Pons (tissue), 1 donor: ENCODE measurements around the gene SHROOM4.
A peak's percentile ranks its signal among the peaks of the same experiment; 100 is the strongest.

Source experiments
- DNase-seq: peaks from one replicate; pipeline ENCODE4 v3.0.0-alpha.2; 2016; ENCODE audit warnings: low spot score

SHROOM4 gene

DNA sequence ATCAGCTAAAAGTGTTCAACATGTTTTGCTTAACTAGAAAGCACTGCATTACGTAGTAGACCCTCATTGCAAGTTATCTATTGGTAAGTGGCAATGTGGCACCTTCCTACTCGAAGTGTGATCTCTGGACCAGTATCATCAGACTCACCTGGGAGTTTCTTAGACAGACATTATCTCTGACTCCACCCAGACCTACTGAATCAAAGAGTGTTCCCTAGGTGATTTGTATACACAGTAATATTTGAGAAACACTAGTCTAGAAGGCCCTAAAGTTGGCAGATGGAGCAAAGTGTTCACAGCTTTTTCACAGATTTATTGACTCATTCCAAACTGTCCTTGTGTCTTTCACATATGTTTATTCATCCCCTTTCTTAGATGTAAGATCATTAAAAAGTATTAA is 35.7 kb downstream of the SHROOM4 start:
- no peak for DNase-seq

DNA sequence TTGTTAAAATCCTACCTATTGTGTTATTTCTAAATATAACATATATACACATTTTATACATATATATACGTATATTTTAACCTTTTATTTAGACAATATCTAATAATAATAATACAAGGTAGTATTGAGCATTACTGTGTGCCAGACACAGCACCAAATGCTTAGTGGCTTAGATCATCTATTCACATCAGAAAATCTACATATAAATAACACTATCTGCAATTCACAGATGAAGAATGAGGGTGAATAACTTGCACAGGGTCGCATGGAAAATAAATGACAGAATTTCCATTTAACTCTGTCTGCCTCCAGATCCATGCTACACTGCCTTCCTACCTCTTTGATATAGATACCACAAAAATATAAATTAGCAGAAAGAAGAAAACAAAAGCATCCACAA is 37.7 kb downstream of the SHROOM4 start:
- DNase-seq = no peak

- DNase-seq = no peak
These were observed 42.6 kb downstream of the SHROOM4 start for GRCh38 chrX:50771382-50771781.

GRCh38 chrX:50770702-50771101 is 43.3 kb downstream of the SHROOM4 start:
- no peak for DNase-seq

DNA sequence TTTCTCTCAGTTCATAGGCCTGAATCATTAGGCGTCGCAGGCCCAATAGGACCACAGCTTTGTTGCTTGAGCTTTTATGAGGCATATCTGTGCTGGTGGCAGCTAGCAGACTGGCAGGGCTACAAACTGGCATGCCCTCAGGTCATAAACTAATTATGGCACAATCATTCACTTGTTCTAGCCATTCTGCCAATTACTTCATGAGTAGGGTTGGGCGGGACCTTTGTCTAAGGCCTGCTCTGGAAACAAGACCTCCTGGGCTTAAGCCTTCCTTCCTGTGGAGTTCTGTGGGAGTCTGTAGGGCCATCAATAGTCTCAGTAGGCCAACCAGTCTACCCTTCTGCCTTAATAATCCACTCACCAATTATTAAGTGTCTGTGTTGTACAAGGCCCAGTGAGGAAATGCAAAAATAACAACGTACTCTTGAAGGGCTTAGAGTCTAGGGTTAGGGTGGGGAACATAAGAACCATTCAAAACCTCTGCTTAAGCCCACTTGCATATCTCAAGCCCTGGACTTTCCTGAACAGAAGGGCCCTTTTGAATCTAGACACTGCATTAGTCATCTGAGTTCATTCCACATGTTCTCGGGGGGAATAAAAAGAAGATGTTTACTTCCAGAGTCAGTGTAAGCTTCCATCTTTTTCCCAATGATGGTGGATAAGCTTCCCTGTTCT is 44.5 kb downstream of the SHROOM4 start:
- DNase-seq = peak; percentile 82

DNA sequence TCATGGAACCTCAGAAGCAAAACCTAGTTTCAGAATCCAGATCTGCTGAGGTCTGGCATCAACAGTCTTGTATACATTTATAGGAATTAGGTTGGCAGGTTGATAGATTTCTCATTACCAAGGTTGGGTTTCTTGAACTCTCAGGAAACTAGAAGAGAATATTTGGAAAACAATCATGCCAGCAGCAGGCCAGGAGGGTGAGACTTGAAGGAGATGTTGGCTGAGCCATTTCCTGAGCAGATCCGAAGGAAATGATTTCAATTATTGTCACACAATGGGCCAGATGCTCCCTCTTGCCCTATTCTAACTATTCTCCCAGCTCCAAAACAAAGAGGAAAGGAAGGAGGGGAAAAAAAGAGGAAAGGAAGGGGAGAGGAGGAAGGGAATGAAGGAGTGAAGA is 45.2 kb downstream of the SHROOM4 start:
- no peak for DNase-seq

DNA sequence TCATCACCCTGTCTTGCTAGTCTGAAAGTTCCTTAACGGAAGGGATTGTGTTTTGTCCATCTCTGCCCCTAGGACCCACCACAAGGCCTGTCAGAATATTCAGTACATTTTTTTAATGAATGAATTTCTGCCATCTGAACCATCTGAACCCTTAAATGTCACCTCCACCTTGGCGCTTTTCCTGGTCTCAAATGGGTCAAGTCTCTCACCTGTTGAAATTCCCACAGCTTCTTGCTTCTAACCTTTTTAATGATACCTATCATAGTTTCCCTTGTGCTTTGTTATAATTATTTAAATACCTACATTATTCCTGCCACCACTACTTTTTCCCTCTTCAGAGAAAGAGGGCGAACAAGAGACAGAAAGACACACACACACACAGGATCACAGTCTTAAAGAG is 48.0 kb downstream of the SHROOM4 start:
- DNase-seq = no peak

DNA sequence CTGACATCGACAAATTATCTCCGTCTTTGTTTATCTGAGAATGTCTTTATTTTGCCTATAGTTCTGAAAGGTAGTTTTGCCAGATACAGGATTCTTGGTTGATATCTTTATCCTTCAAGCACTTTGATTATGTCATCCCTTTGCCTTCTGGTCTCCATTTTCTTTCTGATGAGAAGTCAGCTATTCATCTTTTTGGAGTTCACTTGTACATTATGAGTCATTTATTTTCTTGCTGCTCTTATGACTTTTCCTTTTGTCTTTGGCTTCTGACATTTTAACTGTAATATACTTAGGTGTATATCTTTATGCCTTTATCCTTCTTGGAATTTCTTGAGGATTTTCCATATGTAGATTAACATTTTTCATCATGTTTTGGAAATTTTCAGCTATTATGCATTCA is 51.4 kb downstream of the SHROOM4 start:
- DNase-seq = no peak

GRCh38 chrX:50756276-50756675 is 57.7 kb downstream of the SHROOM4 start:
- DNase-seq = no peak

- DNase-seq = no peak
These were observed 62.9 kb downstream of the SHROOM4 start for GRCh38 chrX:50751091-50751490.

- DNase-seq = peak; percentile 66
These were observed 66.5 kb downstream of the SHROOM4 start for GRCh38 chrX:50747471-50747900.

GRCh38 chrX:50736656-50737055 is 77.3 kb downstream of the SHROOM4 start:
- no peak for DNase-seq

GRCh38 chrX:50726296-50726695 is 87.7 kb downstream of the SHROOM4 start:
- DNase-seq = no peak

GRCh38 chrX:50725310-50725709 is 88.7 kb downstream of the SHROOM4 start:
- no peak for DNase-seq

GRCh38 chrX:50723006-50723405 is 91.0 kb downstream of the SHROOM4 start:
- no peak for DNase-seq

GRCh38 chrX:50721764-50722521 is 92.1 kb downstream of the SHROOM4 start:
- no peak for DNase-seq

GRCh38 chrX:50719614-50720013 is 94.4 kb downstream of the SHROOM4 start:
- DNase-seq = no peak

- DNase-seq = no peak
These were observed 95.2 kb downstream of the SHROOM4 start for GRCh38 chrX:50718776-50719175.

GRCh38 chrX:50716706-50717105 is 97.3 kb downstream of the SHROOM4 start:
- no peak for DNase-seq

DNA sequence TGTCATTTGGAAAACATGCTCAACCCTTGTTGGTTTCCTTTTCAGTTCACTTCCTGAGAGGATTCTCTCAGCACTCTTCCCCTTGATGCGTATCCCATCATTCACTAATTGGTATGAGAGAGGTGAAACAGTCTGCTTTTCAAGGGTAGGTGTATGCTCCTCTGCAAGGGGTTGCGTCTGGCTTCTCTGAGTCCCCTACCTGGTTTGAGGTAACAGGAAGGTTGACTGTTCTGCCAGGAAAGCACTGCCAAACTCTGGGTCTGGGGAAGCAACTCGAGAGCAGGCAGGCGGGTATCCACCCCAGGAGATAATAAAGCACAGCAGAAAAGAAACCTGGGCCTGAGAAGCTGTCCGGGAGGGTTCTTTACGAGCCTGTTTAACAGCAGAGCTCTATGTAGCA is 101.2 kb downstream of the SHROOM4 start:
- no peak for DNase-seq

GRCh38 chrX:50711907-50712306 is 102.1 kb downstream of the SHROOM4 start:
- DNase-seq = no peak

DNA sequence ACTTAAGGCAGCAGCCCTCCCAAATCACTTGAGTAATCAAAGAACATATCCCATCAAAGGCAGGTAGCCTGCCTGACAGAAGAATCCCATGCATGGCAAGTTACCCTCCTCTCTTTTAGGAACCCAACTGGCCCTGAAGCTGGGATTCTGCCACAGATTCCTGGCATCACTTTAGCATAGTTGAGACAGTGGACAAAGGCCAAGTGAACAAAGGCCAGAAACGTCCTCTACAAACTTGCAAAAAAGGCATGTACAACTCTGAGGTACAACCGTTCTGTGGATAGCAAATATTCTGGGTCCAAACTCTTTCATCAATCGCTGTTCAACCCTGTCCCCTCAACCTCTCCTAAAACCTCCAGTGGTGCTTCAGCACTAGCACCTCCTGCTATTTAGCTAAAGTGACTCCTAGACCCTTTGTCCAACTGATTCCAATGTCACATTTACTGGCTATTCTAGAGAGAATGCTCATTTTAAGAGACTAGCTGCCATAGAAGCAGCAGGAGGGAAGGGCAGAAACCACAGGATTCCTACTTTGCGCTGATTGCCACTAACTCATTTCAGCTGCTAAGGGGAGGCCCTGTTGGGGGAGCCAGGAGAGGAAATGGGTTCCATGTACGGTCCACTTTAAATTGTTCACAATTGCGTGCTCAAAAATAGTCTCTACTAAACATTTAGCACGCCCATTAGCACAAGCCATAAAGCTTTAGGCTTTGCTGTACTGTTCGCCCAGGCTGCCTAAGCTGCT is 105.9 kb downstream of the SHROOM4 start:
- DNase-seq = no peak

DNA sequence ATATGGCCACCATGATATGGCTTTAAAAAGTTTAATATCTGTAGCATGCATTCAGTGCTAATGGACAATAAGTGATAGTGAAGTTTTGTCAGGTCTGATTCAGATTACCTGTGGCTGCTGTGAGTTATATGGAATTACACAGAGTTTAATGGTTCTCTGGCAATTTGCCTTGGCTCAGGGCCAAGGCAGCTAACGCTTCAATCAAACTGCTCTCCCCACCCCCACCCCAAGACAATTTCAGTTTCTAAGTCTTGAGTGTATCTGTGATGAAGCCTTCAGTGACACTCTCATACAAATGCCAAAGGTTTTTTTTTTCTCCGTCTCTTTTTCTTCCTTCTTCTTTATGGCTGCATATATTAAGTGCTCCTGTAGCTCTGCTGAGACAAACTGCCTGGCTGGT is 106.6 kb downstream of the SHROOM4 start:
- no peak for DNase-seq
